SK-N-SH (cell line): ENCODE measurements around the gene LMBR1. TPM values are rescaled to one million over a fixed set of nuclear protein-coding genes. Genes with fewer than 3 reads are reported as not detected.

ENCODE experiments used
- CTCF ChIA-PET: fragments of 300-600, 350-600 bp; formaldehyde crosslinking; extraction: SDS; loops from one replicate; lab custom pipeline; 2021; lab: Yijun Ruan, JAX
- POLR2A ChIA-PET: fragments of 350-600 bp; sonication (Branson Sonifier 250); formaldehyde crosslinking; extraction: SDS; loops from one replicate; lab custom pipeline; 2020; ENCODE audit warnings: antibody characterized with exemption, inconsistent platforms; lab: Yijun Ruan, JAX
- DNase-seq: peaks from one replicate; pipeline ENCODE4 v3.0.0; 2012
- H2AFZ ChIP-seq: fragments of 200-600 bp; sonication (generic); 2 replicates; pipeline ENCODE4 v1.8.1; 2016; ENCODE audit warnings: antibody characterized with exemption, mild to moderate bottlenecking, low read depth
- H3F3A ChIP-seq: fragments of 200-600 bp; sonication (generic); replicated peaks from 2 replicates; pipeline ENCODE3; 2016; ENCODE audit warnings: antibody characterized with exemption, mild to moderate bottlenecking; ENCODE audit not compliant: insufficient read depth
- H3K27ac ChIP-seq, 2 experiments: fragments of 200-500 bp in 1 of 2; fragments of 200-600 bp in 1 of 2; sonication (Bioruptor generic) in 1 of 2; sonication (generic), shearing (Covaris generic) in 1 of 2; 2 replicates each; pipeline versions ENCODE4 v1.5.1 to v1.6.1; 2014 to 2016; ENCODE audit warnings: low read depth in 2 of 2, inconsistent platforms in 1 of 2, low read length in 1 of 2, mild to moderate bottlenecking in 1 of 2, mixed read lengths in 1 of 2
- H3K27me3 ChIP-seq: fragments of 200-600 bp; sonication (generic), shearing (Covaris generic); 2 replicates; pipeline ENCODE4 v1.6.1; 2016; ENCODE audit warnings: mixed run types; ENCODE audit not compliant: insufficient read depth
- H3K36me3 ChIP-seq, 2 experiments: fragments of 200-500 bp in 1 of 2; fragments of 200-600 bp in 1 of 2; sonication (Bioruptor generic) in 1 of 2; sonication (generic) in 1 of 2; replicated peaks in 1 of 2; 2 replicates each; pipeline versions ENCODE3 to v1.5.1; 2014 to 2016; ENCODE audit warnings: low read length in 1 of 2, mild to moderate bottlenecking in 1 of 2; ENCODE audit not compliant: insufficient read depth in 2 of 2, control insufficient read depth in 1 of 2
- H3K4me1 ChIP-seq, 2 experiments: fragments of 200-500 bp in 1 of 2; fragments of 200-600 bp in 1 of 2; sonication (Bioruptor generic) in 1 of 2; sonication (generic), shearing (Covaris generic) in 1 of 2; 2 replicates each; pipeline versions ENCODE4 v1.5.1 to v1.6.1; 2014 to 2016; ENCODE audit warnings: low read depth in 1 of 2, low read length in 1 of 2, mixed run types in 1 of 2; ENCODE audit not compliant: insufficient read depth in 2 of 2, control insufficient read depth in 1 of 2
- H3K4me2 ChIP-seq: fragments of 200-600 bp; sonication (generic), shearing (Covaris generic); 2 replicates; pipeline ENCODE4 v1.6.1; 2017; ENCODE audit warnings: mixed run types
- H3K4me3 ChIP-seq, 2 experiments: fragments of 200-500 bp in 1 of 2; fragments of 200-600 bp in 1 of 2; sonication (Bioruptor generic) in 1 of 2; sonication (generic), shearing (Covaris generic) in 1 of 2; 2 replicates each; pipeline versions ENCODE4 v1.5.1 to v1.8.1; 2014 to 2016; ENCODE audit warnings: low read depth in 2 of 2, inconsistent platforms in 1 of 2, low read length in 1 of 2, mild to moderate bottlenecking in 1 of 2, mixed read lengths in 1 of 2, moderate library complexity in 1 of 2
- H3K79me2 ChIP-seq: fragments of 200-600 bp; sonication (generic); 2 replicates; pipeline ENCODE4 v1.8.1; 2017; ENCODE audit warnings: mild to moderate bottlenecking; ENCODE audit not compliant: insufficient read depth
- H3K9ac ChIP-seq: fragments of 200-600 bp; sonication (generic); 2 replicates; pipeline ENCODE4 v1.6.1; 2017; ENCODE audit warnings: mixed run types
- H3K9me2 ChIP-seq: fragments of 200-600 bp; sonication (generic); 2 replicates; pipeline ENCODE4 v1.6.1; 2017; ENCODE audit warnings: mixed run types
- H3K9me3 ChIP-seq: fragments of 200-600 bp; sonication (generic); 2 replicates; pipeline ENCODE4 v1.6.1; 2017; ENCODE audit warnings: mixed run types, mild to moderate bottlenecking, moderate library complexity
- H4K20me1 ChIP-seq: fragments of 200-600 bp; sonication (generic); 2 replicates; pipeline ENCODE4 v1.6.1; 2017; ENCODE audit warnings: mild to moderate bottlenecking, mixed run types; ENCODE audit not compliant: insufficient read depth
- EZH2phosphoT487 ChIP-seq: fragments of 200-600 bp; sonication (generic); IDR thresholded peaks from 2 replicates; pipeline ENCODE4 v1.6.1; 2017; ENCODE audit warnings: low read depth, mixed run types, mild to moderate bottlenecking, antibody characterized with exemption, moderate library complexity, borderline replicate concordance
- MXI1 ChIP-seq: IDR thresholded peaks from 2 replicates; pipeline ENCODE4 v1.6.1; 2012; ENCODE audit warnings: mild to moderate bottlenecking, low read depth, low read length, improper control_type of control experiment
- RAD21 ChIP-seq: IDR thresholded peaks from 2 replicates; pipeline ENCODE4 v1.6.1; 2012; ENCODE audit warnings: mild to moderate bottlenecking, low read length
- RCOR1 ChIP-seq: fragments of 150-350 bp; IDR thresholded peaks from 2 replicates; pipeline ENCODE4 v1.6.1; 2017; ENCODE audit warnings: antibody characterized with exemption, low read length
- RFX5 ChIP-seq: IDR thresholded peaks from 2 replicates; pipeline ENCODE4 v1.6.1; 2012; ENCODE audit warnings: mild to moderate bottlenecking, improper control_type of control experiment, low read length
- TAF1 ChIP-seq: IDR thresholded peaks from 2 replicates; pipeline ENCODE4 v1.6.1; 2012; ENCODE audit warnings: low read depth, mild to moderate bottlenecking, low read length, moderate library complexity, borderline replicate concordance
- TCF12 ChIP-seq: IDR thresholded peaks from 2 replicates; pipeline ENCODE4 v1.4.0; 2012
- ZBTB33 ChIP-seq: IDR thresholded peaks from 2 replicates; pipeline ENCODE4 v1.4.0; 2012; ENCODE audit warnings: low read depth, borderline replicate concordance
- WGBS: methylation state at CpG from one replicate; pipeline ENCODE4 v1.1.6; 2017; ENCODE audit warnings: low lambda C conversion rate; 5-methylcytosine and 5-hydroxymethylcytosine counted together
- polyA plus RNA-seq, 3 experiments: library from polyadenylated mRNA; depleted of rRNA; stranded (reverse); fragments of >200 nt; gene quantifications; 2 replicates each; pipeline ENCODE4 v1.2.3, GENCODE V29; 2012

The LMBR1 gene
- polyA plus RNA-seq, 1 of the 3 experiments (the other 2 are of a cell fraction): 24.6 TPM

- TF ChIP-seq EZH2phosphoT487 (no peak), TAF1 (no peak), TCF12 (peak; percentile 53)
These were observed 170.7 kb downstream of the LMBR1 start (continued) for GRCh38 chr7:156722043-156722826.

- WGBS: 94% methylated on average over 4 of the region's 5 CpGs
- H3K36me3 ChIP-seq: peaks cover 0 to 19% of the 10 kb centered on the region in 2 experiments
- ChIA-PET POLR2A (no interaction called here), CTCF (interaction anchor here (0.5 to 1.2 kb wide), 4 partner anchors 47 to 167 kb away, joined by 3 read pairs; no protein-coding TSS in a partner anchor)
- no peak overlapping the region for H3K9ac ChIP-seq
- H3K4me2 ChIP-seq: no peak overlapping the region
- no peak overlapping the region for H2AFZ ChIP-seq
- no peak for TF ChIP-seq RFX5
- no peak for TF ChIP-seq MXI1
- TF ChIP-seq RCOR1: no peak
- TF ChIP-seq ZBTB33: no peak
- H3K9me3 ChIP-seq: no peaks in the 10 kb centered on the region
- H4K20me1 ChIP-seq: no peaks in the 10 kb centered on the region
- no peak for DNase-seq
- no peak overlapping the region for H3K4me3 ChIP-seq
- H3K9me2 ChIP-seq: no peaks in the 10 kb centered on the region
- no peak overlapping the region for H3K27ac ChIP-seq
- no peaks in the 10 kb centered on the region for H3F3A ChIP-seq
- no peaks in the 10 kb centered on the region for H3K4me1 ChIP-seq
- H3K27me3 ChIP-seq: no peaks in the 10 kb centered on the region
- no peaks in the 10 kb centered on the region for H3K79me2 ChIP-seq
These were observed 189.1 kb downstream of the LMBR1 start for GRCh38 chr7:156703773-156704482.

- no peak for TF ChIP-seq RCOR1
- no peak for TF ChIP-seq RAD21
- Histone ChIP-seq H3F3A (no peaks in the 10 kb centered on the region), H3K4me2 (no peak overlapping the region), H3K9me3 (no peaks in the 10 kb centered on the region), H3K9ac (no peak overlapping the region), H3K27ac (no peak overlapping the region), H3K79me2 (no peaks in the 10 kb centered on the region), H3K9me2 (no peaks in the 10 kb centered on the region), H3K27me3 (no peaks in the 10 kb centered on the region), H2AFZ (no peak overlapping the region), H4K20me1 (no peaks in the 10 kb centered on the region), H3K36me3 (peaks cover 0 to 23% of the 10 kb centered on the region in 2 experiments), H3K4me1 (no peaks in the 10 kb centered on the region), H3K4me3 (no peak overlapping the region)
- POLR2A ChIA-PET: no interaction called here
- DNase-seq: no peak
- WGBS: 81% methylated on average over 2 of the region's 4 CpGs
- CTCF ChIA-PET: interaction anchor here (1.0 to 1.2 kb wide), 2 partner anchors 46 to 114 kb away, joined by 3 read pairs; no protein-coding TSS in a partner anchor
These were observed 189.8 kb downstream of the LMBR1 start for GRCh38 chr7:156703209-156703608.
